T-cell (primary cell): ENCODE measurements around the gene PDXP. TPM values are rescaled to one million over a fixed set of nuclear protein-coding genes. Genes with fewer than 3 reads are reported as not detected.
A peak's percentile ranks its signal among the peaks of the same experiment; 100 is the strongest.

Experiments used
- ATAC-seq, 4 experiments: fragments of 200-7000 bp in 3 of 4; fragments of 150-1000 bp in 1 of 4; cut with Tn5 transposase; replicated peaks in 1 of 4; 1 replicate in 3 of 4; 2 replicates in 1 of 4; pipeline ENCODE4 v1.10.0; 2021; ENCODE audit warnings: moderate library complexity in 3 of 4, mild to moderate bottlenecking in 2 of 4, moderate number of reproducible peaks in 1 of 4
- CTCF ChIA-PET, 2 donors: fragments of 300-600 bp; sonication (Branson Sonifier 250); formaldehyde crosslinking; loops; one replicate each; lab custom pipeline; 2022; ENCODE audit warnings: antibody characterized with exemption in 2 of 2; lab: Charles Lee
- POLR2A ChIA-PET, 2 donors: fragments of 300-600 bp; sonication (Branson Sonifier 250); formaldehyde crosslinking; loops; one replicate each; lab custom pipeline; 2022; ENCODE audit warnings: antibody characterized with exemption in 2 of 2; lab: Charles Lee
- DNase-seq, 35 experiments: peaks; one replicate each; pipeline versions ENCODE4 v3.0.0 to v3.0.0-alpha.2; 2013 to 2023
- H3K27ac ChIP-seq: one replicate; pipeline ENCODE4 v1.5.1; 2013; ENCODE audit warnings: low read length
- H3K27me3 ChIP-seq, 2 experiments: replicated peaks in 1 of 2; 1 replicate in 1 of 2; 2 replicates in 1 of 2; pipeline versions ENCODE4 v1.6.1 to v1.7.0; 2013; ENCODE audit warnings: low read length in 1 of 2, mixed read lengths in 1 of 2; ENCODE audit not compliant: control insufficient read depth in 2 of 2, insufficient read depth in 2 of 2; ENCODE audit errors: extremely low read depth in 1 of 2
- H3K36me3 ChIP-seq, 2 donors: 1 replicate in 1 of 2; 2 replicates in 1 of 2; pipeline versions ENCODE4 v1.6.1 to v1.7.0; 2013; ENCODE audit warnings: low read length in 1 of 2; ENCODE audit not compliant: control insufficient read depth in 2 of 2, insufficient read depth in 1 of 2; ENCODE audit errors: extremely low read depth in 1 of 2
- H3K4me1 ChIP-seq, 2 experiments: 1 replicate in 1 of 2; 2 replicates in 1 of 2; pipeline versions ENCODE4 v1.6.1 to v1.7.0; 2013; ENCODE audit warnings: low read length in 2 of 2, mixed read lengths in 1 of 2; ENCODE audit not compliant: insufficient read depth in 2 of 2, control insufficient read depth in 1 of 2; ENCODE audit errors: extremely low read depth in 1 of 2
- H3K4me3 ChIP-seq, 2 donors: 1 replicate in 1 of 2; 2 replicates in 1 of 2; pipeline versions ENCODE4 v1.5.1 to v1.7.0; 2013; ENCODE audit warnings: mild to moderate bottlenecking in 2 of 2, low read length in 1 of 2, moderate library complexity in 1 of 2; ENCODE audit not compliant: control insufficient read depth in 1 of 2; ENCODE audit errors: extremely low read depth in 1 of 2
- H3K9me3 ChIP-seq: 2 replicates; pipeline ENCODE4 v1.7.0; 2013
- H3K27ac Mint-ChIP-seq, 2 donors: one replicate each; pipeline ENCODE4 v1.8.0; 2020 to 2021; ENCODE audit warnings: mild to moderate bottlenecking in 2 of 2, mixed read lengths in 2 of 2
- H3K27me3 Mint-ChIP-seq, 2 donors: one replicate each; pipeline ENCODE4 v1.8.0; 2021 to 2022; ENCODE audit warnings: mixed read lengths in 2 of 2
- H3K36me3 Mint-ChIP-seq: one replicate; pipeline ENCODE4 v1.8.0; 2021; ENCODE audit warnings: mixed read lengths
- H3K4me1 Mint-ChIP-seq, 3 donors: one replicate each; pipeline ENCODE4 v1.8.0; 2020 to 2022; ENCODE audit warnings: mixed read lengths in 3 of 3, mild to moderate bottlenecking in 1 of 3
- H3K4me3 Mint-ChIP-seq, 3 donors: one replicate each; pipeline ENCODE4 v1.8.0; 2020 to 2022; ENCODE audit warnings: mild to moderate bottlenecking in 3 of 3, mixed read lengths in 3 of 3, moderate library complexity in 3 of 3
- H3K9me3 Mint-ChIP-seq, 3 donors: one replicate each; pipeline ENCODE4 v1.8.0; 2020 to 2022; ENCODE audit warnings: mixed read lengths in 3 of 3
- WGBS: methylation state at CpG from one replicate; pipeline ENCODE4 v1.1.5; 2013; ENCODE audit warnings: missing lambda C conversion rate; ENCODE audit not compliant: insufficient coverage; 5-methylcytosine and 5-hydroxymethylcytosine counted together
- total RNA-seq, 35 experiments: library from RNA in 6 of 35; stranded (reverse) in 6 of 35; fragments of 120-200 nt in 1 of 35; gene quantifications; one replicate each; pipeline versions ENCODE4 v1.2.1 to v1.2.4 and lab custom pipeline; 2013 to 2026

The PDXP gene
- total RNA-seq, 5 donors from 2014 or later (not counting 1 experiment from before 2014, with no cell fraction given): 3.1 to 11.3 (median 10.7) TPM

GRCh38 chr22:37626556-37627075 is 31.9 kb upstream of the PDXP start:
- ChIA-PET CTCF (interaction anchor here in 1 of 2 donors (0.8 to 2.5 kb wide), 4 partner anchors 11 to 236 kb away, joined by 3 to 12 read pairs (median 4); partner anchors contain the start of gene GGA1), POLR2A (interaction anchor here in 1 of 2 donors (1.7 kb wide), 1 partner anchor 17 kb away, joined by 4 read pairs; no protein-coding TSS in a partner anchor)
- Histone ChIP-seq H3K4me3 (no peak overlapping the region), H3K36me3 (peaks cover under 1 to 27% of the 10 kb centered on the region in 2 donors), H3K27ac (peak overlapping the region; percentile 77), H3K4me1 (peaks cover 27 to 85% of the 10 kb centered on the region in 2 experiments), H3K27me3 (no peaks in the 10 kb centered on the region), H3K9me3 (no peaks in the 10 kb centered on the region)
- Mint-ChIP-seq H3K27ac (peak overlapping the region; percentile 93 to 95), H3K9me3 (no peaks in the 10 kb centered on the region), H3K4me3 (peak overlapping the region; percentile 43 to 78 (median 46)), H3K27me3 (no peaks in the 10 kb centered on the region), H3K36me3 (peaks cover 7% of the 10 kb centered on the region), H3K4me1 (peaks cover 54 to 68% (median 59%) of the 10 kb centered on the region in 3 donors)
- 75% methylated on average over 10 of the region's 13 CpGs for WGBS
- ATAC-seq: no peak
- DNase-seq: no peak

GRCh38 chr22:37627121-37627520 is 31.4 kb upstream of the PDXP start:
- Mint-ChIP-seq H3K36me3 (peaks cover 7% of the 10 kb centered on the region), H3K9me3 (no peaks in the 10 kb centered on the region), H3K27me3 (no peaks in the 10 kb centered on the region), H3K4me1 (peaks cover 57 to 73% (median 64%) of the 10 kb centered on the region in 3 donors), H3K4me3 (peak overlapping the region; percentile 43 to 78 (median 46)), H3K27ac (peak overlapping the region; percentile 93 to 95)
- POLR2A ChIA-PET: interaction anchor here (1.0 to 1.7 kb wide), 2 partner anchors 16 to 17 kb away, joined by 4 read pairs; no protein-coding TSS in a partner anchor
- H3K27ac ChIP-seq: peak overlapping the region; percentile 77
- peak overlapping the region in 1 of 2 donors; percentile 20 for H3K4me3 ChIP-seq
- H3K9me3 ChIP-seq: no peaks in the 10 kb centered on the region
- H3K27me3 ChIP-seq: no peaks in the 10 kb centered on the region
- peaks cover 27 to 90% of the 10 kb centered on the region in 2 experiments for H3K4me1 ChIP-seq
- WGBS: 20% methylated on average over 2 of the region's 7 CpGs
- peaks cover 2 to 29% of the 10 kb centered on the region in 2 donors for H3K36me3 ChIP-seq
- CTCF ChIA-PET: interaction anchor here (0.6 to 2.5 kb wide), 7 partner anchors 11 to 236 kb away, joined by 3 to 12 read pairs (median 3); partner anchors contain the start of genes GGA1 (in 1 of the 2) and SH3BP1 (in 1 of the 2)
- ATAC-seq: peak; percentile 11 to 41 (median 28)
- DNase-seq: no peak

- no peaks in the 10 kb centered on the region for H3K9me3 Mint-ChIP-seq
- POLR2A ChIA-PET: interaction anchor here (1.0 to 1.7 kb wide), 2 partner anchors 16 to 18 kb away, joined by 4 read pairs; no protein-coding TSS in a partner anchor
- H3K4me1 ChIP-seq: peaks cover 28 to 94% of the 10 kb centered on the region in 2 experiments
- H3K27me3 ChIP-seq: no peaks in the 10 kb centered on the region
- H3K4me1 Mint-ChIP-seq: peaks cover 59 to 77% (median 65%) of the 10 kb centered on the region in 3 donors
- H3K4me3 Mint-ChIP-seq: peak overlapping the region; percentile 43 to 78 (median 46)
- H3K27me3 Mint-ChIP-seq: no peaks in the 10 kb centered on the region
- H3K27ac Mint-ChIP-seq: peak overlapping the region; percentile 93 to 95
- H3K4me3 ChIP-seq: peak overlapping the region in 1 of 2 donors; percentile 20
- no peaks in the 10 kb centered on the region for H3K9me3 ChIP-seq
- H3K36me3 ChIP-seq: peaks cover 3 to 33% of the 10 kb centered on the region in 2 donors
- ATAC-seq (peak; percentile 79 to 87 (median 86)), DNase-seq (peak; percentile 44 to 78 (median 59))
- H3K27ac ChIP-seq: peak overlapping the region; percentile 77
- CTCF ChIA-PET: interaction anchor here (0.6 to 2.5 kb wide), 8 partner anchors 8 to 236 kb away, joined by 3 to 12 read pairs (median 3); partner anchors contain the start of genes GGA1 (in 1 of the 2) and SH3BP1 (in 1 of the 2)
- peaks cover 7% of the 10 kb centered on the region for H3K36me3 Mint-ChIP-seq
- 0% methylated on average over 1 of the region's 6 CpGs for WGBS
These were observed 31.0 kb upstream of the PDXP start for GRCh38 chr22:37627545-37627944.

- Histone ChIP-seq H3K27me3 (no peaks in the 10 kb centered on the region), H3K4me3 (no peak overlapping the region), H3K9me3 (no peaks in the 10 kb centered on the region), H3K27ac (peak overlapping the region; percentile 77), H3K36me3 (peaks cover 3 to 30% of the 10 kb centered on the region in 2 donors), H3K4me1 (peaks cover 37 to 99% of the 10 kb centered on the region in 2 experiments)
- peaks cover 63 to 79% (median 70%) of the 10 kb centered on the region in 3 donors for H3K4me1 Mint-ChIP-seq
- H3K4me3 Mint-ChIP-seq: peak overlapping the region in 1 of 3 donors; percentile 78
- ChIA-PET POLR2A (no interaction called here), CTCF (interaction anchor here (0.5 to 2.5 kb wide), 2 partner anchors 14 to 301 kb away, joined by 3 to 12 read pairs; no protein-coding TSS in a partner anchor)
- peaks cover 4% of the 10 kb centered on the region for H3K36me3 Mint-ChIP-seq
- ATAC-seq (no peak), DNase-seq (no peak)
- H3K27ac Mint-ChIP-seq: peak overlapping the region; percentile 93 to 95
- no peaks in the 10 kb centered on the region for H3K27me3 Mint-ChIP-seq
- 94% methylated on average over 8 of the region's 8 CpGs for WGBS
- no peaks in the 10 kb centered on the region for H3K9me3 Mint-ChIP-seq
These were observed 29.7 kb upstream of the PDXP start for GRCh38 chr22:37628830-37629229.

- Histone ChIP-seq H3K4me3 (no peak overlapping the region), H3K36me3 (peaks cover 3 to 23% of the 10 kb centered on the region in 2 donors), H3K4me1 (peaks cover 46 to 99% of the 10 kb centered on the region in 2 experiments), H3K27me3 (no peaks in the 10 kb centered on the region), H3K9me3 (no peaks in the 10 kb centered on the region), H3K27ac (peak overlapping the region; percentile 77)
- no peaks in the 10 kb centered on the region for H3K9me3 Mint-ChIP-seq
- ATAC-seq: no peak
- CTCF ChIA-PET: interaction anchor here (0.8 to 2.0 kb wide), 2 partner anchors 13 kb away, joined by 3 to 5 read pairs; no protein-coding TSS in a partner anchor
- peaks cover 4% of the 10 kb centered on the region for H3K36me3 Mint-ChIP-seq
- no peak for DNase-seq
- H3K4me3 Mint-ChIP-seq: no peak overlapping the region
- 84% methylated on average over 10 of the region's 10 CpGs for WGBS
- no peaks in the 10 kb centered on the region for H3K27me3 Mint-ChIP-seq
- peaks cover 68 to 80% (median 72%) of the 10 kb centered on the region in 3 donors for H3K4me1 Mint-ChIP-seq
- H3K27ac Mint-ChIP-seq: peak overlapping the region; percentile 15 to 93
- POLR2A ChIA-PET: no interaction called here
These were observed 28.6 kb upstream of the PDXP start for GRCh38 chr22:37629928-37630327.

GRCh38 chr22:37630839-37631435 is 27.6 kb upstream of the PDXP start:
- H3K9me3 Mint-ChIP-seq: no peaks in the 10 kb centered on the region
- no peak for DNase-seq
- Histone ChIP-seq H3K4me3 (no peak overlapping the region), H3K4me1 (peaks cover 45 to 99% of the 10 kb centered on the region in 2 experiments), H3K27ac (peak overlapping the region; percentile 88), H3K36me3 (peaks cover 3 to 19% of the 10 kb centered on the region in 2 donors), H3K9me3 (no peaks in the 10 kb centered on the region), H3K27me3 (no peaks in the 10 kb centered on the region)
- H3K36me3 Mint-ChIP-seq: no peaks in the 10 kb centered on the region
- ChIA-PET CTCF (interaction anchor here (0.6 to 2.0 kb wide), 6 partner anchors 11 to 46 kb away, joined by 3 to 9 read pairs (median 5); partner anchors contain the start of gene GGA1 (in 1 of the 2)), POLR2A (interaction anchor here in 1 of 2 donors (0.6 kb wide), 1 partner anchor 296 kb away, joined by 3 read pairs; no protein-coding TSS in a partner anchor)
- H3K27me3 Mint-ChIP-seq: no peaks in the 10 kb centered on the region
- WGBS: 94% methylated on average over 7 of the region's 9 CpGs
- H3K4me3 Mint-ChIP-seq: no peak overlapping the region
- peaks cover 66 to 80% (median 67%) of the 10 kb centered on the region in 3 donors for H3K4me1 Mint-ChIP-seq
- no peak for ATAC-seq
- H3K27ac Mint-ChIP-seq: peak overlapping the region; percentile 76 to 93
